Lower leg skin (tissue), 4 donors: ENCODE data around the gene FOSL2. TPM values are rescaled to one million over a fixed set of nuclear protein-coding genes. Genes with fewer than 3 reads are reported as not detected.

Source experiments
- DNase-seq, 2 donors: peaks; one replicate each; pipeline ENCODE4 v3.0.0-alpha.2; 2019; ENCODE audit warnings: low spot score in 2 of 2
- H3K4me3 ChIP-seq: fragments of 200-600 bp; sonication (generic); 2 replicates; pipeline ENCODE4 v1.5.1; 2017; ENCODE audit warnings: mild to moderate bottlenecking, low read depth; ENCODE audit not compliant: poor library complexity, severe bottlenecking
- POLR2A ChIP-seq, 2 donors: fragments of 450-650 bp; IDR thresholded peaks; one replicate each; pipeline ENCODE4 v1.6.1; 2016 to 2017; ENCODE audit warnings: antibody characterized with exemption in 2 of 2, mild to moderate bottlenecking in 1 of 2, moderate library complexity in 1 of 2
- WGBS, 2 donors: methylation state at CpG; one replicate each; pipeline ENCODE4 v1.1.5; 2018; 5-methylcytosine and 5-hydroxymethylcytosine counted together
- intact Hi-C: fragments of 100-400 bp; cut with DNase I; formaldehyde crosslinking; loops from one replicate; pipeline ENCODE4 v1.15.0; 2023; ENCODE audit warnings: low total_unique reads
- total RNA-seq, 4 donors: library from RNA; depleted of rRNA; stranded (reverse); fragments of >200 nt; gene quantifications; one replicate each; pipeline ENCODE4 v1.1.0, GENCODE V29; 2016
- TF ChIP-seq, protein P1 (sequence below), 3 donors: fragments of 450-650 bp; IDR thresholded peaks; one replicate each; pipeline ENCODE4 v1.5.1; 2016; ENCODE audit warnings: antibody characterized with exemption in 3 of 3, mild to moderate bottlenecking in 3 of 3, moderate library complexity in 2 of 3

Gene FOSL2
- total RNA-seq, 4 donors from 2014 or later, result 189 to 423 (median 301) TPM

DNA sequence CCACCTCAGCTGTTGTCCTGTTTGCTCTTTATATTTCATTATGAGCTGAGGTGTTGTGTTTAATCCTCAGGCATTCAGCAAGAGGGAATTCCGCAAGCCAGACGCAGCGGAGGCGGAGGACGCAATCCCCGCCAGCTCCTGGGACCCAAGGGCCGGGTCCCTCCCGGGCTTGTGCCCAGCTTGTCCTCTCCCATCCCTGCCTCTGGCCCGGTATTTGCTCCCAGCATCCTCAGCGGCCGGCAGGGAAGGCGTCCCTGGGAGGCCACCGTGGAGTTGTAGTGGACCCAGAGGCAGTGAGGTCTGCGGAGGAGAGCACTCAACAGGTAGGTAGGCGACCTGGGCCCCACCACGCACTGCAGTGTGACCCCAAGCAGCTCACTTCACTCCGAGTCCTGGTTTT is 42.5 kb upstream of the FOSL2 start:
- no peak for DNase-seq
- TF ChIP-seq, protein P1, sequence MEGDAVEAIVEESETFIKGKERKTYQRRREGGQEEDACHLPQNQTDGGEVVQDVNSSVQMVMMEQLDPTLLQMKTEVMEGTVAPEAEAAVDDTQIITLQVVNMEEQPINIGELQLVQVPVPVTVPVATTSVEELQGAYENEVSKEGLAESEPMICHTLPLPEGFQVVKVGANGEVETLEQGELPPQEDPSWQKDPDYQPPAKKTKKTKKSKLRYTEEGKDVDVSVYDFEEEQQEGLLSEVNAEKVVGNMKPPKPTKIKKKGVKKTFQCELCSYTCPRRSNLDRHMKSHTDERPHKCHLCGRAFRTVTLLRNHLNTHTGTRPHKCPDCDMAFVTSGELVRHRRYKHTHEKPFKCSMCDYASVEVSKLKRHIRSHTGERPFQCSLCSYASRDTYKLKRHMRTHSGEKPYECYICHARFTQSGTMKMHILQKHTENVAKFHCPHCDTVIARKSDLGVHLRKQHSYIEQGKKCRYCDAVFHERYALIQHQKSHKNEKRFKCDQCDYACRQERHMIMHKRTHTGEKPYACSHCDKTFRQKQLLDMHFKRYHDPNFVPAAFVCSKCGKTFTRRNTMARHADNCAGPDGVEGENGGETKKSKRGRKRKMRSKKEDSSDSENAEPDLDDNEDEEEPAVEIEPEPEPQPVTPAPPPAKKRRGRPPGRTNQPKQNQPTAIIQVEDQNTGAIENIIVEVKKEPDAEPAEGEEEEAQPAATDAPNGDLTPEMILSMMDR (IDR thresholded peaks at IDR 0.05), result no peak
- TF ChIP-seq POLR2A (IDR thresholded peaks at IDR 0.05), result no peak
- H3K4me3 ChIP-seq, result no peak overlapping the region
- intact Hi-C loops, result no loop called here
- 92 to 94% methylated on average over 16 to 17 of the region's 17 CpGs for WGBS, 2 donors

DNA sequence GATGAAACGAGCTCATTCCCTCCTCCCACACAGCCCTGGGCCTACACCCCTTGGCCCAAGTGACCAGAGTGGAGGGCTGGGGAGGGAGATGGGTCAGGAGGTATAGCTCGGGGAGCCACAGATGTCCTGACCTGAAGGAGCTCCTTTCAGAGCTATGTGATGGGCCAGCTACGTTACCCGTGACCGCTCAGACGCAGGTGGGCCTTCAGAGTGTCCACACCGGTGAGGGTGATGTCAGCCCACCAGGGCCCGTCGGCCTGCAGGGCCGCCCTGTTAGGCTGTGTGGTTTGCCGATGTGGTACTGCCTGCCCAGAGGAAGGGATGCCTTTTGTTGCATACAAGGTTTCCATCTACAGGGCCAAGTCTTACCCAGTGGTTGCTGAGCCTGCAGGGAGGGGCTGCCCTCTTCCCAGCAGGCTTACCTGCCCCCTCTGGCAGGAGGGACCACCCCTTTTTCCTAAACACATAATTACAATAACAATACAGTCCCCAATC is 41.8 kb upstream of the FOSL2 start:
- no peak overlapping the region for H3K4me3 ChIP-seq
- no peak for DNase-seq
- intact Hi-C loops, result no loop called here
- WGBS, 2 donors, result 91 to 92% methylated on average over 7 to 11 of the region's 11 CpGs
- TF ChIP-seq POLR2A (IDR thresholded peaks at IDR 0.05), result no peak
- TF ChIP-seq, protein P1 (IDR thresholded peaks at IDR 0.05), result no peak

- intact Hi-C loops, result no loop called here
- TF ChIP-seq, protein P1 (IDR thresholded peaks at IDR 0.05), result no peak
- TF ChIP-seq POLR2A (IDR thresholded peaks at IDR 0.05), result no peak
- no peak overlapping the region for H3K4me3 ChIP-seq
- no peak for DNase-seq
- 83 to 87% methylated on average over 5 of the region's 5 CpGs for WGBS, 2 donors
These were observed 41.0 kb upstream of the FOSL2 start for GRCh38 chr2:28351621-28352020.

- no peak for DNase-seq
- no peak overlapping the region for H3K4me3 ChIP-seq
- TF ChIP-seq, protein P1 (IDR thresholded peaks at IDR 0.05), result no peak
- no peak for TF ChIP-seq POLR2A (IDR thresholded peaks at IDR 0.05)
- WGBS, 2 donors, result 45 to 77% methylated on average over 5 of the region's 5 CpGs
- intact Hi-C loops, result no loop called here
These were observed 40.6 kb upstream of the FOSL2 start for GRCh38 chr2:28352104-28352503.

DNA sequence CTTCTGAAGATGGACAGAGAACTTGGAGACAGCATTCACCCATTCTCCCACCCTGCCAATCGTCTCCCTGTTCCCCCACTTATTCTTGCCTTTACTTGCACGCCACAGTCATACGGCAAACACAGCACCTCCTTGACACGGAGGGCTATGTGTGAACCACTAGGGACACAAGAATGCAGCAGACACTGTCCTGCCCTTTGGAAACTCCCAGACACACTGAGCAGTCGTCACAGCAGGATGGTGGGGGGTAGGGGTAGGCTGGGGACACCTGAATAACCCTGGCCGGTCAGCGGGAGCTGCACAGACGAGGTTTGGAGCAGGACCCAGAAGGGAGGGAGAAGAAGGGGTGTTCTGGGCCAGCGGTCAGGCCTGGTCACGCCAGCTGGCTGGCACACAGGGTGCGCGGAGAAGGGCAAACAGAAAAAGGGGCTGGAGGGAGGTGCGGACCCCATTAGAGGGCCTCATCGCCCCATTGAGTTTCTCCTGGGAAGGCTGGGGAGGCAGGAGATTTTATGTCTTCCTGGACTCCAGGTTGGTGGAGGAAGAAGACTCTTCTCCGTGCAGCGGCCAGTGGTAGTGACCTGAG is 40.0 kb upstream of the FOSL2 start:
- TF ChIP-seq, protein P1 (IDR thresholded peaks at IDR 0.05), result no peak
- no peak for TF ChIP-seq POLR2A (IDR thresholded peaks at IDR 0.05)
- intact Hi-C loops, result no loop called here
- 77 to 81% methylated on average over 16 of the region's 16 CpGs for WGBS, 2 donors
- no peak overlapping the region for H3K4me3 ChIP-seq
- no peak for DNase-seq
